ENCODE data around the gene NANP.
"Not testable (repeated sequence)": the region's sequence is repeated elsewhere in the genome, so short reads cannot be mapped to it uniquely, and the experiment has no call there.

Gene NANP

GRCh38 chr20:25605148-25605547, 18.7 kb downstream of the NANP start:
- no peak for DNase-seq

GRCh38 chr20:25604611-25605010, 19.2 kb downstream of the NANP start:
- DNase-seq: no peak

- not testable (repeated sequence) for DNase-seq
Observed at GRCh38 chr20:25602914-25603309, 20.9 kb downstream of the NANP start.

GRCh38 chr20:25602191-25602913, 21.5 kb downstream of the NANP start:
- DNase-seq: not testable (repeated sequence)

GRCh38 chr20:25601659-25602058, 22.2 kb downstream of the NANP start:
- no peak for DNase-seq

GRCh38 chr20:25600632-25601031, 23.2 kb downstream of the NANP start:
- no peak for DNase-seq

GRCh38 chr20:25592135-25592852, 31.5 kb downstream of the NANP start:
- peak; percentile 6 for DNase-seq

GRCh38 chr20:25590778-25591177, 33.0 kb downstream of the NANP start:
- not testable (repeated sequence) for DNase-seq

- DNase-seq: no peak
Observed at GRCh38 chr20:25588491-25588890, 35.3 kb downstream of the NANP start.

- no peak for DNase-seq
Observed at GRCh38 chr20:25587536-25587935, 36.3 kb downstream of the NANP start.

- no peak for DNase-seq
Observed at GRCh38 chr20:25586877-25587276, 36.9 kb downstream of the NANP start.

GRCh38 chr20:25584905-25585704, 38.7 kb downstream of the NANP start, which contains the start of gene NINL:
NINL (minus strand) TSS chr20:25585531; CDS start chr20:25526587, 58,944 bp downstream.
- peak; percentile 51 for DNase-seq

GRCh38 chr20:25583607-25584006, 40.2 kb downstream of the NANP start:
- not testable (repeated sequence) for DNase-seq

GRCh38 chr20:25580711-25581110, 43.1 kb downstream of the NANP start:
- DNase-seq: no peak

- no peak for DNase-seq
Observed at GRCh38 chr20:25579081-25579770, 44.6 kb downstream of the NANP start.

GRCh38 chr20:25576783-25577530, 46.9 kb downstream of the NANP start:
- no peak for DNase-seq

- DNase-seq: peak; percentile 29
Observed at GRCh38 chr20:25574411-25574810, 49.4 kb downstream of the NANP start.

GRCh38 chr20:25573288-25574251, 50.2 kb downstream of the NANP start:
- DNase-seq: no peak

- no peak for DNase-seq
Observed at GRCh38 chr20:25571817-25572216, 52.0 kb downstream of the NANP start.

- no peak for DNase-seq
Observed at GRCh38 chr20:25571240-25571639, 52.6 kb downstream of the NANP start.

GRCh38 chr20:25570148-25570530, 53.7 kb downstream of the NANP start:
- no peak for DNase-seq

Data from NCI-H2029 (cell line).